Measurements from ENCODE around the gene KIF4B.
"Not testable (repeated sequence)": the region's sequence is repeated elsewhere in the genome, so short reads cannot be mapped to it uniquely, and the experiment has no call there.

The KIF4B gene, protein sequence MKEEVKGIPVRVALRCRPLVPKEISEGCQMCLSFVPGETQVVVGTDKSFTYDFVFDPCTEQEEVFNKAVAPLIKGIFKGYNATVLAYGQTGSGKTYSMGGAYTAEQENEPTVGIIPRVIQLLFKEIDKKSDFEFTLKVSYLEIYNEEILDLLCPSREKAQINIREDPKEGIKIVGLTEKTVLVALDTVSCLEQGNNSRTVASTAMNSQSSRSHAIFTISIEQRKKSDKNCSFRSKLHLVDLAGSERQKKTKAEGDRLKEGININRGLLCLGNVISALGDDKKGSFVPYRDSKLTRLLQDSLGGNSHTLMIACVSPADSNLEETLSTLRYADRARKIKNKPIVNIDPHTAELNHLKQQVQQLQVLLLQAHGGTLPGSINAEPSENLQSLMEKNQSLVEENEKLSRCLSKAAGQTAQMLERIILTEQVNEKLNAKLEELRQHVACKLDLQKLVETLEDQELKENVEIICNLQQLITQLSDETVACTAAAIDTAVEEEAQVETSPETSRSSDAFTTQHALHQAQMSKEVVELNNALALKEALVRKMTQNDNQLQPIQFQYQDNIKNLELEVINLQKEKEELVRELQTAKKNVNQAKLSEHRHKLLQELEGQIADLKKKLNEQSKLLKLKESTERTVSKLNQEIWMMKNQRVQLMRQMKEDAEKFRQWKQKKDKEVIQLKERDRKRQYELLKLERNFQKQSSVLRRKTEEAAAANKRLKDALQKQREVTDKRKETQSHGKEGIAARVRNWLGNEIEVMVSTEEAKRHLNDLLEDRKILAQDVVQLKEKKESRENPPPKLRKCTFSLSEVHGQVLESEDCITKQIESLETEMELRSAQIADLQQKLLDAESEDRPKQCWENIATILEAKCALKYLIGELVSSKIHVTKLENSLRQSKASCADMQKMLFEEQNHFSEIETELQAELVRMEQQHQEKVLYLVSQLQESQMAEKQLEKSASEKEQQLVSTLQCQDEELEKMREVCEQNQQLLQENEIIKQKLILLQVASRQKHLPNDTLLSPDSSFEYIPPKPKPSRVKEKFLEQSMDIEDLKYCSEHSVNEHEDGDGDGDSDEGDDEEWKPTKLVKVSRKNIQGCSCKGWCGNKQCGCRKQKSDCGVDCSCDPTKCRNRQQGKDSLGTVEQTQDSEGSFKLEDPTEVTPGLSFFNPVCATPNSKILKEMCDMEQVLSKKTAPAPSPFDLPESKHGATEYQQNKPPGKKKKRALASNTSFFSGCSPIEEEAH

DNA sequence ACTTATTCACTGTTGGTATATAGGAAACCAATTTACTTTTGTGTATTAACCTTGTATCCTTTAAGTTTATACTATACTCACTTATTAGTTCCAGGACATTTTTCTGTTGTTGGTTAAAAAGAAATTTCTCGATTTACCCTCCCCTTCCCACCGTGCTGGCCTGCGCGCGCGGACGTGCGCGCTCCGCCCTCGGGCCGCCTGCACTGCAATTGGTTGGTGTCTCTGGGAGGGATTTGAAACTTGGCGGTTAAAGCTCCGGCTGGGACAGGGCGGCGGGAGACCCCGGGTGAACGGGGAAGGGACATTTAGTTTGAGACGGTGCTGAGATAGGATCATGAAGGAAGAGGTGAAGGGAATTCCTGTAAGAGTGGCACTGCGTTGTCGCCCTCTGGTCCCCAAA, at the start of gene KIF4B:
Gene KIF4B, plus strand, starts transcription at position 230 of the 400 bp plus-strand sequence. Its CDS starts 105 bp downstream, at position 335.
- no peak for DNase-seq

DNA sequence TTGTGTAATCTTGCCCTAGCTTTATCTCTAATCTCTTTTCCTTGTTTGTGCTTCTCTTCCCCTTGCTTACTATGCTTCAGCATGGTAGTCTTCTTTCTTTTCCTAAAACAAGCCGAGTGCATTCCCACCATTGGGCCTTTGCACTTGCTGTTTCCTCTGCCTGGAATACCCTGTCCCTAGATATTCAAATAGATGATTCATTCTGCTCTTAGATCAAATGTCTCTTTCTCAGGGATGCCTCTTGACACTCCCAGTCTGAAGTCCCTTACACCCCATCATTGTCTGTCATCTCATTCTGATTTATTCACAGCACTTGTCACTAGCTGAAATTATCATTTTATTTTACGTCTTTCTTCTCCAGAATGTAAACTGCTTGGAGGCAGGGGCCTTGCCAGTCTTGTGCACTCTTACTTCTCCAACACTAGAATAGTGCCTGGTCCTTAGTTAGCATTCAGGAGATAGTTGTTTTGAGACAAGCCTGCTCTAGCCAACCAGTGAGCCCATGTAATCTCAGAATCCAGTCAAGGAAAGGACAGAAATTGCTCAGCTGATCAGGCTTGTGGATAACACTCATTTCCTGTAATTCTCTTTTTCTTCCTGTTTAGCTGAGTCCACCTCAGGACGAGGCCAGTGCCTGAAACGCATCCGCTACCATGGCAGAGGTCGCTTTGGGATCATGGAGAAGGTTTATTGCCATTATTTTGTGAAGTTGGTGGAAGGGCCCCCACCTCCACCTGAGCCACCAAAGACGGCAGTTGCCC, 47.3 kb upstream of the KIF4B start:
- DNase-seq, result no peak

DNA sequence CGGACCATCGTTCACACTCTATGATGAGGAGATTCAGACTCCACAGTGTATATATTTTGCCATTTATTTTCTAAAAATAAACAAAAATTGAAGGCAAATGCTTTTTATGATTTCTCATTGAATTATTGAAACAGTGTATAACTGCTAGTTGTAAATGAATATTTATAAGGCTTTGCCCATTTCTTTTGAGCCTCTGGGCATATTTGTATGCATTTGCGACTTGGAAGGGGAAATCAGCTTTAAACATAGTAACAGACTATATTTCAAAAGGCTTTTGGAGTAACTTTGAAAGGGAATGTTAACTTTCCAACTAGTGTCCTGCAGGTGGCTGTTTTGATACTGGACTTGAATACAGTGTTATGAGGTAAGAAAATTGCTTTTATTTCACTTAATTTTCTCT, 46.7 kb upstream of the KIF4B start:
- DNase-seq, result no peak

DNA sequence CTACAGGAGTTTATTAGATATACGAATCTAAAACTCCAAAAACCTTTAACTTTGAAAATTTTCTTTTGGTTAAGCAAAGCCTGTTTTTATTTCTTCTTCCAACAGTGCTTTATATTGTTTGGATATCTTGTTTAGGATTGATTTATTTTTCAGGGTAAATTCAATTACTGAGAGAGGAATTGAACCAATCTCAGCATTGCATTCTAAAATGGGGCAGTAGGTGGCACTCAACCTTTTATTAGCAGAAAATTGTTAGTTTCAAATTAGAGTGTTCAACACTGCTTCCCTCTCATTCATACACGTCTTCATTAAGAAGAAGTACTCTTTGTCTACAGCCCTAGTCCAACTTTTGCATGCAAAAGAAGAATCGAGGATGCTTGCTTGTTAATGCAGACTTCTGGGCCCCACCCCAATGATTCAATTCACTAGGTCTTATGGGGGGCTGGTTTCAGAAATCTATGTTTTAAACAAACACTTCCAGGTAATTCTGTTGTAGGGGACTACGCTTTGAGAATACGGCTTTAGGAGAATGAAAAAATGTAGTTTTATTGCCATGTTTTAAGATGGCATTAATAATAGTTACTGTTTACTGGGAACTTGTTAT, 46.0 kb upstream of the KIF4B start:
- DNase-seq, result peak in 1 of 51 donors; percentile 4

DNA sequence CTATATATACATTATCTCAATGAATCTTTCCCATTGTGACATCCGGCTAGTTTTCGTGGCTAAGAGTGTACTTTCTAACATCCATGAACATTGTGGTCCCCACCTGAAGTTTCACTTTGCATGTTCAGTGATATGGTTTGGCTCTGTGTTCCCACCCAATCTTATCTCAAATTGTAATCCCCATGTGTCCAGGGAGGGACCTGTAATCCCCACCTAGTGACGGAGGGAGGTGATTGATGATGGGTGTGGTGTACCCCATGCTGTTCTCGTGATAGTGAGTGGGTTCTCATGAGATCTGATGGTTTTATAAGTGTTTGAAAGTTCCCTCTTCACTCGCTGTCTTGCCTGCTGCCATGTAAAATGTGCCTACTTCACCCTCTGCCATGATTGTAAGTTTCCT, 44.6 kb upstream of the KIF4B start:
- no peak for DNase-seq

DNA sequence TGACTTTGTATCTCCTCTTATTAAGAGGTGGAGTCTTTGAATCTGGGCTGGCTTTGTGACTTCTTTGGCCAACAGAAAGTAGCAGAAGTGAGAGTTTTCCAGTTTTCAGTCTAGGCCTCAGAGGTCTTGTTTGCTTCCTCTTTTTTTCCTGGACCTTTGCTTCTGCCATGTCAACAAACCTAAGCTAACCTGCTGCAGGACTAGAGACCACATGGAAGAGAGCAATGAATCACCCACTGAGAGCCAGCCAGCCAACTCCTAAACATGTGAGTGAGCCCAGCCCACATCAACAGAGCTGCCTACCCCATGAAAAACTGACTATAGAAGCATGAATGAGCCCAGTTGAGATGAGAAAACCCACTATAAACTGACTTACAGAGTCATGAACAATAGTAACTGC, 42.8 kb upstream of the KIF4B start:
- DNase-seq, result no peak

DNA sequence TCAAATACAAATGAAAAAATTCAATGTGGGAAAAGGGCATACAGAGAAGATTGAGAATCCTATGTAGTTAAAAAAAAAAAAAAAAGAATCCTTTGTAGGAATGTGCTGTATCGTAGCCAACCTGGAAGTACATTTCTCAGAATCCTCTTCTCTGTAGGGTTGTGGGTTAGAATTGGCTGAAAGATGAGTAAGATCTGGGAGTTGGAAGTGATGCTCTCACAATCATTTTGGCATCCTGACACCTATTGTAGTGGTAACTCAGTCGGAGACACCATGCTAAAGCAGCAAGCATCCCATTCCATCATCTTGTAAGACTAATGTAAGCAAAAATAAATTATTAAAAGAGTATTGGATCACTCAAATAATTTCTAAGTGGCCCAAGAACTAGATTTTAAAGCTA, 42.1 kb upstream of the KIF4B start:
- no peak for DNase-seq

DNA sequence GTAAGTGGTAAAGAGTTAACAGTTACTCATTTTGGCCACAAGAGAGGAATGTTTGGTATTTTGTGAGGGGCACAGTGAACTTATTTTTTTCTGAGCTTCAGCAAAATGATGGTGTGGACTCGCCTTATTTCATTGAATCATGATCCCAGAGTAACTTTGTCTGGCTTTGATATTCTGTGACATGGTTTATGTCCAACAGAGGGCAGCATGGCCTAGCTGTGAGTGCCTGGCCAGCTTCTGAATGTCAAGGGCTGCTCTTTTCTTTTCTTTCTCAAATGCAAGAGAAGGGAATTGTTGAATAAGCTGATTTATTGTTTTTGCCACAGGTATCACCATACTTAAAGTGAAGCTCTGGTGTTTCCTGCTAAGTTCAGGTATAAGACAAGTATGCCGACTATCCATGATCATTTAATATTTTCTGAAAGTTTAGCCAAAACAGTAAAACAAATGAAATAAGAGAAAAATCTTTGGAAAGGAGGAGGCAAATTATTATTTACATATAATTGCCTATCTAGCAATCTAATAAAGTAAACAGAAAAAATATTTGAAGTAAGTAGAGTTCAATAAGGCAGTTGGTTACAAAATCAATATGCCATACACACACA, 41.0 kb upstream of the KIF4B start:
- DNase-seq, result peak in 20 of 51 donors; percentile 0 to 57 (median 24)

DNA sequence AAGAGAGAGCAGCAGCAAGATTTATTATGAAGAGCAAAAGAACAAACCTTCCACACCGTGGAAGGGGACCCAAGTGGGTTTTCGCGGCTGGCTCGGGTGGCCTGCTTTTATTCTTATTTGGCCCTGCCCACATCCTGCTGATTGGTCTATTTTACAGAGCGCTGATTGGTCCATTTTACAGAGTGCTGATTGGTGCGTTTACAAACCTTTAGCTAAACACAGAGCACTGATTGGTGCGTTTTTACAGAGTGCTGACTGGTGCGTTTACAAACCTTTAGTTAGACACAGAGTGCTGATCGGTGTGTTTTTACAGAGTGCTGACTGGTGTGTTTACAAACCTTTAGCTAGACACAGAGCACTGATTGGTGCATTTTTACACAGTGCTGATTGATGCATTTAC, 37.5 kb upstream of the KIF4B start:
- DNase-seq, result not testable (repeated sequence)

DNA sequence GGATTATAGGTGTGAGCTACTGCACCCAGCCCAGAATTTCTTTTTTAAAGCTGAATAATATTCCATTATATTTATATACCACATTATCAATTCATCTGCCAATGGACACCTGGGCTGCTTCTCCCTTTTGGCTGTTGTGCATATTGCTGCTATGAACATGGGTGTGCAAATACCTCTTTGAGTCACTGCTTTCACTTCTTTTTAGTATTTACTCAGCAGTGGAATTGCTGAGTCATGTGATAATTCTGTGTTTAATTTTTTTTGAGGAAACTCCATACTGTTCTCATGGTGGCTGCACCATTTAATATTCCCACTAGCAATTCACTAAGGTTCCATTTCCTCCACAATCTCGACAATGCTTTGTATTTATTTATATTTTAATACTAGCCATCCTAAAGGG, 36.1 kb upstream of the KIF4B start:
- no peak for DNase-seq

DNA sequence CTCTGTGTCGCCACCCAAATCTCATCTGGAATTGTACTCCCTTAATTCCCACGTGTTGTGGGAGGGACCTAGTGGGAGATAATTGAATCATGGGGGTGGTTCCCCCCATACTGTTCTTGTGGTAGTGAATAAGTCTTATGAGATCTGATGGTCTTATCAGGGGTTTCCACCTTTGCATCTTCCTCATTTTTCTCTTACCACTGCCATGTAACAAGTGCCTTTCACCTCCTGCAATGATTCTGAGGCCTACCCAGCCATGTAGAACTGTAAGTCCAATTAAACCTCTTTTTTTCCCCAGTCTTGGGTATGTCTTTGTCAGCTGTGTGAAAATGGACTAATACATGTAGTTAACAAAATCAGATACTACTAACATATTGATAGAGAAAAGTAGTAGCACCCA, 35.3 kb upstream of the KIF4B start:
- DNase-seq, result not testable (repeated sequence)

DNA sequence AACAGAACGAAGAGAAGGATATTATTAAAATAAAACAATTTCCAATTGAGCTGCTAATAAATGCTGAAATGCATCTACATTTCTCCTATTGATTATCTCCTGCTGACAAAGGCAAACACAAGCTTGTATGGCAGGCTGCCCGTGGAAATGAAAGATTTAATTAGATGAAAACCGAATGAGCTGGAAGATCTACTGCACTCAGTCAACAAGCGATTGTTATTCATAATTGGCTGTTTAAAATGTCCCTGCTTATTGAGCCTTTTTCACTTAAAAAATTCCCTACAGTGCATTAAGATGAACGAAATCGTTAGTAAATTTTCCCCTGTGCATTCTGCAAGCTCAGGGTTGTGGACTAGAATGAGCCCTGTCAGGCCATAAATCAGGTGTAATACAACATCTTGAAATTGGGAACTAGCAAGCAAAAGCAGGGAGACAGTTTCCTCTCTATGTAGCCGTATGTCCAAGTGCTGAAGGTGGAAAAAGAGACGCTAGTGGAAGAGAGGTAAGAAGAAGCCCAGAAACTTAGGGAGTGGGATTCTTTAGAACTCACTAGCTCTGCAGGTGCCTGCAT, 28.5 kb upstream of the KIF4B start:
- DNase-seq, result no peak

DNA sequence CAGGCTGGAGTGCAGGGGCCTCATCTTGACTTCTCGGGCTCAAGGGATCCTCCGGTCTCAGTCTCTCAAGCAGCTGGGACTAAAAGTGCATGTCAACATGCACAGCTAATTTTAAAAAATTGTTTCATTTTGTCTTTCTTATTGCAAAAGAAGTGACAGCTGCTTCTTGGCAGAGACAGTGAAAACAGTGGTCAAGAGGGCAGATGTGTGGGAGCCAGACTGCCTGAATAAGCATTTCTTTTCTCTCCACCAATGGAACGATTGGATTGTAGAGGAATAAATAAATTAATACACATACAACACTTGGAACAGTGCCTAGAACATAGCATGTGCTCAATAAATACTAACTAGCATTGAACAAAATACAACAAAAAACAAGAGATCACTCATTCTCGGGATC, 27.4 kb upstream of the KIF4B start:
- DNase-seq, result no peak

DNA sequence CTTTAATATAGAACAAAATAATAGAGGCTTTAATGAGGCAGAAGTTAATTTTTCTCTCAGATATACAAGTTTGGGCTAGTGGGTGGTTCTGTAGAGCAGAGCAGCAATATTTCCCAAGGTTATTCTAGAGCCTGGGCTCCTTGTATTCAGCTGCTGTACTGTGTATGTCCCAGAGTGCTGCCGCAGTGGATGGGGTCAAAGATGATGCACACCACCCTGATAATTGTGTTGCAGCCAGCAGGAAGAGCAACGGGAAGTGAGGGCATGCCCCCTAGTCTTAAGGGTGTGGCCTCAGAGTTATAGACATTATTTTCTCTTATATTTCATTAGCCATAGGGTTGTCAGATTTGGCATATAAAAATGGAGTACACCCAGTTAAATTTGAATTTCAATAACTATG, 23.9 kb upstream of the KIF4B start:
- no peak for DNase-seq

DNA sequence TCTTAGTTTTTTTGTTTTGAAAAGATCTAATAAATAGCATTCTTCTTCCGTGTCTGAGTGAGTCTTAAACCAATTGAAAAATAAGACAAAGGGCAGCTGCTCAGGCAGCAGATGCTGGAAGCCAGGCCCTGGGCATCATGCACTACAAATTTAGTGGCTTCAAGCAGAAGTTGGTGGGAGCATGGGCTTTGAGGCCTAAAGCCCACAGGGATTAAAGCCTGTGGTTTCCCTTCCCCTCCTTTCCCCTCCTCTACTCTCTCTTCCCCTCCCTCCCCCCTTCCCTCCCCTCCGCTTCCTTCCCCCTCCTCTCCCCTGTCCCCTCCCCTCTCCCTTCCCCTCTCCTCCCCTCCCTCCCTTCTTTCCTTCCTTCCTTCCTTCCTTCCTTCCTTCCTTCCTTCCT, 20.1 kb upstream of the KIF4B start:
- DNase-seq, result no peak

DNA sequence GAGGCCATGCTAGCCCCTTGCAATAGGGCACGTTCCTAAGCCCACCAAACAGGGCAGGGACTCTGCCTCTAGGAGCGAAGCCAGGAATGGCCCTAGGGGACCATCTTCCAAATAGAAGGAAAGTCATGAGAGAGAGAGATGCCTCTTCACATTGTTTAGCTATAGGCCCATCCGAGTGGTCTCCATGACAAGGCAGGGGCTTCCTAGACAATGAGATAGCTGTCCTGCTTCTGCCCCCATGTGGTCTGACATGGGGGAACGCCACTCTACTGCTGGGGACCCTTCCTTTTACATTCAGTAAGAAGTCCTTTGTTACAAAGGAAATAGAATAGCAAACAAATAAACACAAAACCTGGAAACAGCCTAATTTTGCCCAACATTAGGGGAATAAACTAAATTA, 17.9 kb upstream of the KIF4B start:
- peak in 1 of 51 donors; percentile 10 for DNase-seq

DNA sequence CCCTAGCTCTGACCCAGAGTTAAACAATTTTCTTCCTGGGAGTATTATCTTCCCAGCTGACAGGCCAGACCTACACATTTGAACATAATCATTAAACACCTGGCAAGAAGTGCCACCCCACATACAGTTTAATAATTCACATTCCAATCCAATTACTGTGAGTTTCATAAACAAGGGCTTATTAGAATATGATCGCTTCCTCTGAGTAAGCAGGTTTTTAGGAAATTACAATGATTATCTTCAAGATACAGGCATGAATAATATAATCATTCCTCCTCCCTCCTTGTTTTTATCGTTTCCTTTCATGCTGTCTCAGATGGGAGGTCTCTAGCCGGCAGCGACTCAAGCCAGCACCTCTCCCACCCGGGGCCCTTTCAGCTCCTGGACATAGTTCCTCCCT, 15.8 kb upstream of the KIF4B start:
- DNase-seq, result no peak

DNA sequence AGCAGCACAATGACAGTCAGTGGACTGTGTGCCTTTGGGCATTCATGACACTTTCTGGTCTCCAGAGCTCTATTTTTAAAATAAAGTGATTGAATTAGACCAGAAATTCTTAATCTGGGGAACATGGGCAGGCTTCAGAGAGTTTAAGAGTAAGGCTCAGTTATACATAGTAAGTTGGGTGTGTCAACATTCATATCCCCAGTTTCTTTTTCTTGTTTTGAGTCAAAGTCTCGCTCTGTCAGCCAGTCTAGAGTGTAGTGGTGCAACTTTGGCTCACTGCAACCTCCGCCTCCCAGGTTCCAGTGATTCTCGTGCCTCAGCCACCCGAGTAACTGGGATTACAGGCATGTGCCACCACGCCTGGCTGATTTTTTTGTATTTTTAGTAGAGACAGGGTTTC, 13.7 kb upstream of the KIF4B start:
- no peak for DNase-seq

DNA sequence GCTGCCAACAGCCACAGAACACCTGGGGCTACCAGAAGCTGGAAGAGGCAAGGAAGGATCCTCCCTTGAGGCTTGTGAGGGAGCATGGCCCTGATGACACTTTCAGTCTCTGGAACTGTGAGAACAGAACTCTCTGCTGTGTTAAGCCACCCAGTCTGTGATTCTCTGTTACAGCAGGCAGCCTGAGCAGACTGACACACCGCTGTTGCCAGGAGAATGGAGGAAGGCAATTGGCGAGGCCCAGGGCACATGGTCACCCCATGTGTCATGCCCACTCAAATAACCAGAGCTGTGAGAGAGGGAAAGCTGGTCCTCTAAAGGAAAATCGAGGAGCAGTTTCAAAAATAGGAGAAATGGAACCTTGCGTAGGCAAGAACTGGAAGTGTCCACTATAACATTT, 12.0 kb upstream of the KIF4B start:
- DNase-seq, result no peak

DNA sequence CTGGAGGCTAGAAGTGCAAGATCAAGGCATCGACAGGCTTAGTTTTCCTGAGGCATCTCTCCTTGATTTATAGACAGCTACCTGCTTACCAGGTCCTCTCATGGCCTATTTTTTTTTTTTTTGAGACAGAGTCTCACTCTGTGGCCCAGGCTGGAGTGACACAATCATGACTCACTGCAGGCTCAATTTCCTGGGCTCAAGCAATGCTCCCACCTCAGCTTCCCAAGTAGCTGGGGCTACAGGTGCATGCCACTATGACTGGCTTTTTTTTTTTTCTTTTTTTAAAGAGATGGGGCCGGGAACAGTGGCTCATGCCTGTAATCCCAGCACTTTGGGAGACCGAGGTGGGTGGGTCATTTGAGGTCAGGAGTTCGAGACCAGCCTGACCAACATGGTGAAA, 10.8 kb upstream of the KIF4B start:
- not testable (repeated sequence) for DNase-seq
